MM.1S (cell line): ENCODE results near the gene PLXNA2.

ENCODE experiments used
- EZH2 ChIP-seq: fragments of 300-600 bp; sonication (generic); optimal IDR thresholded peaks from 2 replicates; pipeline ENCODE3; 2017; ENCODE audit warnings: low read depth, mild to moderate bottlenecking, antibody characterized with exemption, low read length, mixed read lengths
- TF ChIP-seq, protein P1 (sequence below): fragments of 300-600 bp; sonication (generic); IDR thresholded peaks from 2 replicates; pipeline ENCODE4 v1.5.1; 2016; ENCODE audit warnings: antibody characterized with exemption, low read length, mixed read lengths

DNA sequence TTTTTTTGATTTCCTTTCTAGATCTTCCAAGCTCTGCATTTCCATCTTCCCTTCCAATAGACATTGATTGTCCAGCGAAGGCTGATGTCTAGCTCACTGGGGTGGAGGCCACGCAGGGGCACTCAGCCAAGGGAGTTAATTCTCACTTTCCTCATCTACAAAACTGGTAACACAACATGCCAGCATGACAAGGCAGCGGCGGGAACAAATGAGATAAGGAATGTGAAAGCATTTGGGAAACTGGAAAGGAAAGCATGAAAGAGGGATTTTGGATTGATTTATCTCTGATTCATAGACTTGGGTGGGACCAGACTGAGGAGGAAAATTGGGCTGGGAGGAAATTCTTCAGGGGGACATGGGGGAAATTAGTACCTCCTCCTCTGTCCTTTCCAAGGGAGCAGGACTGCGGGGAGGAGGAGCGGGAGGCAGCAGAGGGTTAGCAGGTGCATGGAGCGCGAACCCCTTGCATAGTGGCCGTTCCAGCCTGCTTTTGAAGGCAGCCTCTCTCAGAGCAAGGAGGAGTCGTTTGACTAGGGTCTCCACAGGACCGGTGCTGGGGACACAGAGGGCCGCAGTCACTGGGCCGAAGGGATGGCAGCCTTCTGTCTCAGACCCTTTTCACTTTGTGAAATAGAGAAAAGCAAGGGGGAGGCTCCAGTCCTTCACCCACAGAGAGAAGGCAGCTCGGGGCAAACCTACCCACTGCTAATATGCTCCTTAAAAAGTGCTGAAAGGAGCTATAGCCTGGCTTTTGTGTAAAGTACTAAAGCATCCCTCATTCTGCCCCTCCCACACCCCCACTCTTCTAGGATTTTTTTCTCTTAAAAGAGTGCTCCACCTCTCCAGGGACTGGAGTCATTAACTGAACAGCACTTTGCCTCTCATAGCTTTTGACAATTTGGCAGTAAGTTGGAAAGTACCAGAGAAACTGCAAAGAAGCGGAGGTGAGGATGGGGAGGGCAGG, 89.2 kb downstream of the PLXNA2 start:
- TF ChIP-seq, protein P1, sequence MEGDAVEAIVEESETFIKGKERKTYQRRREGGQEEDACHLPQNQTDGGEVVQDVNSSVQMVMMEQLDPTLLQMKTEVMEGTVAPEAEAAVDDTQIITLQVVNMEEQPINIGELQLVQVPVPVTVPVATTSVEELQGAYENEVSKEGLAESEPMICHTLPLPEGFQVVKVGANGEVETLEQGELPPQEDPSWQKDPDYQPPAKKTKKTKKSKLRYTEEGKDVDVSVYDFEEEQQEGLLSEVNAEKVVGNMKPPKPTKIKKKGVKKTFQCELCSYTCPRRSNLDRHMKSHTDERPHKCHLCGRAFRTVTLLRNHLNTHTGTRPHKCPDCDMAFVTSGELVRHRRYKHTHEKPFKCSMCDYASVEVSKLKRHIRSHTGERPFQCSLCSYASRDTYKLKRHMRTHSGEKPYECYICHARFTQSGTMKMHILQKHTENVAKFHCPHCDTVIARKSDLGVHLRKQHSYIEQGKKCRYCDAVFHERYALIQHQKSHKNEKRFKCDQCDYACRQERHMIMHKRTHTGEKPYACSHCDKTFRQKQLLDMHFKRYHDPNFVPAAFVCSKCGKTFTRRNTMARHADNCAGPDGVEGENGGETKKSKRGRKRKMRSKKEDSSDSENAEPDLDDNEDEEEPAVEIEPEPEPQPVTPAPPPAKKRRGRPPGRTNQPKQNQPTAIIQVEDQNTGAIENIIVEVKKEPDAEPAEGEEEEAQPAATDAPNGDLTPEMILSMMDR = no peak
- TF ChIP-seq EZH2 = no peak
